Prostate gland (tissue), 2 donors: ENCODE measurements around the gene FAM170B.

Experiments
- CTCF ChIP-seq, 4 experiments: fragments of 200-600 bp in 2 of 4; fragments of 450-650 bp in 2 of 4; sonication (generic) in 2 of 4; IDR thresholded peaks; 1 replicate in 3 of 4; 2 replicates in 1 of 4; pipeline ENCODE4 v1.5.1; 2016 to 2019; ENCODE audit warnings: antibody characterized with exemption in 4 of 4, mild to moderate bottlenecking in 2 of 4, moderate library complexity in 2 of 4
- POLR2A ChIP-seq: fragments of 450-650 bp; IDR thresholded peaks from one replicate; pipeline ENCODE4 v1.6.1; 2016; ENCODE audit warnings: antibody characterized with exemption, mild to moderate bottlenecking

GRCh38 chr10:49163741-49164140 lies 29.9 kb upstream of the FAM170B start:
- TF ChIP-seq CTCF (IDR thresholded peaks at IDR 0.05): no peak
- TF ChIP-seq POLR2A: no peak
